ENCODE measurements around the gene EML6. TPM values are rescaled to one million over a fixed set of nuclear protein-coding genes. Genes with fewer than 3 reads are reported as not detected.
A peak's percentile ranks its signal among the peaks of the same experiment; 100 is the strongest.

Gene EML6
- total RNA-seq, 1 donor: 2.7 TPM

GRCh38 chr2:54957321-54957999 lies 234.0 kb downstream of the EML6 start:
- DNase-seq (ENCODE audit: low read depth in 2 of 3, low spot score in 2 of 3): no peak

GRCh38 chr2:54958717-54959371 lies 235.4 kb downstream of the EML6 start:
- DNase-seq (ENCODE audit: low read depth in 2 of 3, low spot score in 2 of 3): peak in 1 of 3 donors; percentile 47

- DNase-seq (ENCODE audit: low read depth in 2 of 3, low spot score in 2 of 3): no peak
Observed at GRCh38 chr2:54960164-54960563, 236.7 kb downstream of the EML6 start.

- DNase-seq (ENCODE audit: low read depth in 2 of 3, low spot score in 2 of 3): no peak
Observed at GRCh38 chr2:54962511-54962910, 239.0 kb downstream of the EML6 start.

- no peak for DNase-seq (ENCODE audit: low read depth in 2 of 3, low spot score in 2 of 3)
Observed at GRCh38 chr2:54962935-54963440, 239.5 kb downstream of the EML6 start.

- no peak for DNase-seq (ENCODE audit: low read depth in 2 of 3, low spot score in 2 of 3)
Observed at GRCh38 chr2:54963476-54963875, 240.0 kb downstream of the EML6 start.

- DNase-seq (ENCODE audit: low read depth in 2 of 3, low spot score in 2 of 3): no peak
Observed at GRCh38 chr2:54964271-54964670, 240.8 kb downstream of the EML6 start.

- DNase-seq (ENCODE audit: low read depth in 2 of 3, low spot score in 2 of 3): peak in 1 of 3 donors; percentile 60
Observed at GRCh38 chr2:54964816-54965215, 241.4 kb downstream of the EML6 start.

- no peak for DNase-seq (ENCODE audit: low read depth in 2 of 3, low spot score in 2 of 3)
Observed at GRCh38 chr2:54965425-54965824, 242.0 kb downstream of the EML6 start.

- DNase-seq (ENCODE audit: low read depth in 2 of 3, low spot score in 2 of 3): no peak
Observed at GRCh38 chr2:54966165-54966832, 242.8 kb downstream of the EML6 start.

- no peak for DNase-seq (ENCODE audit: low read depth in 2 of 3, low spot score in 2 of 3)
Observed at GRCh38 chr2:54966837-54967236, 243.4 kb downstream of the EML6 start.

GRCh38 chr2:54967269-54967668 lies 243.8 kb downstream of the EML6 start:
- DNase-seq (ENCODE audit: low read depth in 2 of 3, low spot score in 2 of 3): no peak

- no peak for DNase-seq (ENCODE audit: low read depth in 2 of 3, low spot score in 2 of 3)
Observed at GRCh38 chr2:54967759-54968365, 244.4 kb downstream of the EML6 start.

- no peak for DNase-seq (ENCODE audit: low read depth in 2 of 3, low spot score in 2 of 3)
Observed at GRCh38 chr2:54968561-54969218, 245.2 kb downstream of the EML6 start.

GRCh38 chr2:54969295-54969939 lies 246.0 kb downstream of the EML6 start:
- DNase-seq (ENCODE audit: low read depth in 2 of 3, low spot score in 2 of 3): no peak

- DNase-seq (ENCODE audit: low read depth in 2 of 3, low spot score in 2 of 3): no peak
Observed at GRCh38 chr2:54969940-54970338, 246.5 kb downstream of the EML6 start.

GRCh38 chr2:54975175-54975574 lies 251.7 kb downstream of the EML6 start:
- no peak for DNase-seq (ENCODE audit: low read depth in 2 of 3, low spot score in 2 of 3)

GRCh38 chr2:54975598-54976492 lies 252.4 kb downstream of the EML6 start:
- DNase-seq (ENCODE audit: low read depth in 2 of 3, low spot score in 2 of 3): no peak

- peak in 1 of 3 donors; percentile 41 for DNase-seq (ENCODE audit: low read depth in 2 of 3, low spot score in 2 of 3)
Observed at GRCh38 chr2:54977149-54977548, 253.7 kb downstream of the EML6 start.

Data from hematopoietic multipotent progenitor cell (in vitro differentiated cells).